NCI-H446 (cell line): Measurements from ENCODE around the gene GOLT1B.
A peak's percentile ranks its signal among the peaks of the same experiment; 100 is the strongest.

ENCODE experiments used
- DNase-seq, 2 experiments: peaks; one replicate each; lab custom pipeline; 2025; lab: John Stamatoyannopoulos, UW

Gene GOLT1B

GRCh38 chr12:21523148-21523547, 21.6 kb downstream of the GOLT1B start:
- DNase-seq: no peak

DNA sequence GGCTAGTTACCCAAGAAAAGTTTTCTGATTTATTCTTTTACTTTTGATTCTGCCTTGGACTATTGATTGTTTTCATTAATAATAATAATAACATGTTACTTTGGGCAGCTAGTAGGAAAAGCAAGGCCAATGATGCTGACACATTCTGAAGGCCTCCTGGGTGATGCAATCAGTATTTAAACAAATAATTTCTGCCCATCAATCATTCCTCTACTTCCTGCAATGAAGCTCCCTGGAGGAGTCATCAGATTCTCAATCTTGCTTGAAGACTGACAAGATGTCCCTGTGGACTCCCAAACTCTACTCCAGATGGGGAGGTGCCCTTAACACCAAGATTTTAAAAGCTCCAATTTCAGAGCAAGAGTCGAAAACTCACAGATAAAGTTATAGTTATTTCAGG, 24.5 kb downstream of the GOLT1B start, which contains the start of gene SPX:
Gene SPX (plus strand): TSS at position 244 of the 400 bp plus-strand sequence. CDS start 177 bp downstream, outside the sequence.
- no peak for DNase-seq

- no peak for DNase-seq
Measured at GRCh38 chr12:21526721-21527345, 25.2 kb downstream of the GOLT1B start.

GRCh38 chr12:21527451-21528180, 26.0 kb downstream of the GOLT1B start:
- peak in 1 of 2 experiments; percentile 35 for DNase-seq

DNA sequence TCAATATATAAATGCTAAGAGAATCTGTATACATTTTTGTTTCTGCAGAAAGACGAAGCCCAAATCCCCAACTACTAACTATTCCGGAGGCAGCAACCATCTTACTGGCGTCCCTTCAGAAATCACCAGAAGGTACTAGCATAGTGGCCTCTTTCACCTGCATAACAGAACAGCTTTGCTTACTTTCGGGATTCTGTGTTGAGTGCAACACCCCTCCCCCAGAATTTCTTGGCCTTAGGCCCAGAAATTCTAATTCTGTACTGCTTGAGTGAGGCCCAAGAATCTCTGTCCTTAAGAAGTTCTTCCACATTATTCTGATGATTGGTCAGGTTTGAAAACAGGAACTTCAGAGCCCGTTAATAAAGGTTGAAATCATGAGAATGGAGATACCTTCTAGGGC, 27.4 kb downstream of the GOLT1B start:
- no peak for DNase-seq

DNA sequence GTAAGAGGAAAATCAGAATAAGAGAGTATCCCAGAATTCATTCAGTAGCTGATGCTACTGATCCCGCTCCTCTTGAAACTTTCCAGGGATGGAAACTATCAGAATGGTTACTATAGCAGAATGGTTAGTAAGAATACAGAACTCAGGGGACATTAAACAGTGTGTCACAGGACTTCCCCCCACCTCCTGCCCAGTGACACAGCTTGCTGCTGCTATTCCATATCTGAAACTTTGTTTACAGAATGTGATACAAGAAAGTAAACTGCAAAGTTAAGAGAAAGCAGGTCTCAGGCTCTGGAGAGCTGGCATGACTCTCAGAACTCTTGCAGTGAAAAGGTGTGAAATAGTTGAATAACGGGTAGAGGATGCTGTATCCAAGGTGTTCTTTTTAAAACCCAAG, 27.9 kb downstream of the GOLT1B start:
- no peak for DNase-seq

- DNase-seq: no peak
Measured at GRCh38 chr12:21538061-21538653, 36.6 kb downstream of the GOLT1B start.

DNA sequence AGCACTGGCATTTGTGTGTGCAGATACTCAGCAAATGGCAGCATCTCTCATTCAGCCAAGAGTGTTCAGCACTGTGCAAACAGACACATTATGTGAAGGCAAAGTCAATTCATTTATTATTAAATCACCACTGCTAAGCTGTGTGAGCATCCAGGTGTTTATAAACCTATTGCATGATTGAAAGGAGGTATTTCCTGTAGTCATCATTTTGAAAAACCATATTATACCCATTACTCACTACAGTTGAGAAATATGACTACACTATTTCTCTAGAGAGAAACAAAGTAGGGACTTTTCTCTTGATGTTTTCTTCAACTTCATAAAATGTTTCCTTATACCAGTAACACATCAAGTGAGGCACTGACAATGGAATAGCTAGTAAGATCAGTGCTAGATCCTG, 38.2 kb downstream of the GOLT1B start:
- no peak for DNase-seq

- DNase-seq: no peak
Measured at GRCh38 chr12:21541773-21542172, 40.2 kb downstream of the GOLT1B start.

DNA sequence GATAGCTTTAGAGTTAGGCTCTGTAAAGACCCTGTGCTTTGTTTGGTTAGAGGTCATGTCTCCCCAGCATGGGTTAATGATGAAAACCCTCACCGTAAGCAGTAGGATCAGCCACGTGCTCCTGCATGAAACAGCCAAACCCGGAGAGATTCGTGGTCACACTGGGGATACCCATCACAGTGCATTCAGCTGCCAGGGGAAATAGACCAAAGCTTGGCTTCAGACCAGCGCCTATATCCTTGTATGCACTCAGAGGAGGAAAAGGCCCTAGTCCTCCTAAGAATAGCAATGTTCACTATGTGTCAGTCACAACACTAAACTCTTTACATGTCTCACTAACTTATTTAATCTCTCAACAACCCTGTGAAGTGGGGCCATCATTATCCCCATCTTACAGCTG, 40.8 kb downstream of the GOLT1B start:
- DNase-seq: no peak

DNA sequence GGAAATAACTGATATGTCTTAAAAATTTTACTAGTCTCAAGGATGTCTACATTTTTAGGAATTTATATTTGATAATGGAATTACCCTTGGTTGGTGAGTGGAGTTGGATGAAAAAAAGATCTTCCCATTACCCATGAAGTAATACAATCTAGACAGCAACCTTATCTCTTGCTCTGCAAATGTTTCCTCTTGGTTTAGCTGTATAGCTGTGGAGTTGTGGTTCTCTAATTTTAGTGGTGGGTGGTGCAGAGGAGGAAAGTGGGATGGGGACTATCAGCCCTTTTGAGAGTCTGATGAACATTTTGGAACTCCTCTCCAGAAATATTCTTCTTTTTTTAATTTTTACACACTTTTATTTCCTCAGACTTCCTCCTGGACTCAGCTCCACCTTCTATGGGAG, 41.6 kb downstream of the GOLT1B start:
- DNase-seq: no peak

DNA sequence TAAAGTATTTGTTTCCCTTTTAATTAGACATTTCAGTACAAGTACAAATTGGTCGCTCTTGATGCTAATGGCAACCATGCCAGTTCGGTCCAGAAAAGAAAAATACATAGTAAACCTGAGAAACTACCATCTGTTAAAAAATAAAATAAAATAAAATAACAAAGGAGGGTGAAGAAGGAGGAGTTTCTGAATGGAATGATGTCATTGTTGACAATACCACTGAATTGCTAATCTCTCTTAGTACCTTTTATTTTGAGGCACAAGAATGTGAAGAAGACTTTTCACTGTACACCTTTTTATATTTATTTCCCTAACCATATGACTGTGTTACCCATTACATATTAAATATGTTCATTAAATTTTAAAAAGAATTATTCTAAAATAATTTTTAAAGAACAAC, 44.0 kb downstream of the GOLT1B start:
- no peak for DNase-seq

- DNase-seq: no peak
Measured at GRCh38 chr12:21546716-21547115, 45.1 kb downstream of the GOLT1B start.

- DNase-seq: no peak
Measured at GRCh38 chr12:21547437-21547836, 45.8 kb downstream of the GOLT1B start.

DNA sequence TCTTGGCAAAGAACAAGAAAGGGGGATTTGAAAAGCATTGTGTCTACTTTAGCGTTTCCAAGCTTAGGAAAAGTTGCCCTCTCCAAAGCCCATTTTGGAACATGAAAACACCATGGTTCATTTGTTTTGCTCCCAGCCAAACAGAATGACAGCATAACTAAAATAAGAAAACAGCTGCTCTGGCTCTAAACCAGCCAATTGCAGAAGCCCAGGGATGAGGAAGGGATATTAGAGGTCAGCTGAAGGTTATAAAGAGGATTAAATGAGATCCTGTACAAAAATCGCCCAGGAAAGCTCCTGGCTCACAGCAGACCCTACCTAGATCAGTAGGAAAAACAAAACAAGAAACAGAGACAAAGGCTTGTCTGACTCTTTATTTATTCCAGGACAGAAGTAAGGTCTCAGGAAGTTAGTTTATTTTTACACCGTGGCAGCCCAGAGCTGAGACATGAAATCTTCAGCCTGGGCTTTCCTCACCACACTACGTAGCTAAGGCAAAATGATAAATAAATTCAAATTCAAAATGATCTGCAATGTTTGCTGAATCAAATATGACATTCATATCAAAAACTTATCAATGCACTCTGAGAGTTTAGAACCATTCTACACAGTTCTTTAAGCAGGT, 50.4 kb downstream of the GOLT1B start:
- DNase-seq: peak; percentile 5 to 69

- no peak for DNase-seq
Measured at GRCh38 chr12:21552635-21553328, 51.2 kb downstream of the GOLT1B start.

DNA sequence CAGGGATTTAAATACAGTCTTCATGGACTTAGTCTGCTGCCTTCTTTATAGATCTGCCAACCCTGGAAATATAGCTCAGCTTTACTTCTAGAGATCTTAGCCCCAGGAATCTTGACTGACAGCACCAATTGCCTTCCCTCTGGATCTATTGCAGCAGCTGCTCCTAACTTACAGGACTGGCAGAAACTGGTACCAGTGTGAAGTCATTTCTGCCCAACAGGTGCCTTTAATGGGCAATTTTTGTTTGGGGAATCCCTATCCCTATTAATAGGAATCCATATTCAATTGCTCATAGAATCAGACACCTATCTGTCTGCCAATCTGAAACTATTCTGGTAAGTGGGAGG, 51.7 kb downstream of the GOLT1B start:
- DNase-seq: no peak

DNA sequence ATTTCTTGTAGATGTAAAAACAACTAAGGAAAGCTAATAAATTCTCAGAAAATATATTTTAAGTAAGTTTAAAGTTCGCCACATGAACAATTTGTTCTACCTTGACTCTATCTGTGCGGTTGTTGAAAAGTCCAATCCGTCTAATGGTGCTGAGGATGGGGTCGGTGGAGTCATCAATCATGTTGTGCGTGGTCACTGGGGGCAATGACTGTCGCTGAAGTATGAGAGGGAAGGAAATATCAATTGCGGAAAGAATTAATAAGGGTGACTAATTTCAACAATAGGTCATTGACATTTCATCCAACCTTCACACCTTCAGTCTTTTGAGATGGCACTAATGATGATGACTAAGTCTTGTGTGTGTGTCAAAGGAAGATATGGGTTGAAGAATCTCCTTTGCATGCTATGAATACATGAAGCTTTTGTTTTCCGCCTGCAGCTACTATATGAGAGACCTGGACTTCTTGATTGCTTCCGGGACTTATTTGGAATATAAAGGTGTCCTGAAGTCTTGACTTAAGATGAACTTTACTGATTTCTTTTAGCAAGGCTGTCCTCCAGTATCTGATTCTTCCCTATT, 56.6 kb downstream of the GOLT1B start:
- no peak for DNase-seq

DNA sequence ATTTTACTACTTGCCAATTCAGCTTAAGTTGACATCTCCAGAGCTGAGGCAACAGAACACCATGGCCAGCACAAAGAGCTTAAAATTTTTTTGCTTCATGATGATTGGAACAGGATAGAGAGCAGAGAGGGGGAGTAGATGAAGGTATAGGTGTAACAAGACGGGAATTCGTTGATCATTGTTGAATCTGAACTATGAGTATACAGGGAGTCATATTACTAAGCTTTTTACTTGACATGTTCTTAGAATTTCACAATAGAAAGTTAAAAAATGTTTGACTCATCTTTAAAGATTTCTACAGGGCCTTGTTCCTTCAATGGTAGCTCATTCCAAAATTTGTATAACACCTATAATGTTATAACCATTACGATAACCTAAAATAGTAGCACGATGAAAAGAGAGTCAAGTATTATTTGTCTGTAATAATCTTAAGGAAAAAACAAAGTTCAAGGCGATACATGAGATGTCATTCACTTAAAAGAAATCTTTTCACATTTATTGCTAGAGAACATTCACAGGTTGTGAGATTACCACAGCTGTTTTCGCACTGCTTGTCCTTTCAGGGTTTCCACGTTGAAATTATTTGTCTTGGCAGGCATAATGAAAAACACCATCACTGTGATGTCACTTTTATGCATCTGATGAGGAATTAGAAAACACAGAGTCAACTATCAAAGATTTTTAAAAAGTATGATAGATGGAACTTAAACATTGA, 58.4 kb downstream of the GOLT1B start:
- DNase-seq: no peak

DNA sequence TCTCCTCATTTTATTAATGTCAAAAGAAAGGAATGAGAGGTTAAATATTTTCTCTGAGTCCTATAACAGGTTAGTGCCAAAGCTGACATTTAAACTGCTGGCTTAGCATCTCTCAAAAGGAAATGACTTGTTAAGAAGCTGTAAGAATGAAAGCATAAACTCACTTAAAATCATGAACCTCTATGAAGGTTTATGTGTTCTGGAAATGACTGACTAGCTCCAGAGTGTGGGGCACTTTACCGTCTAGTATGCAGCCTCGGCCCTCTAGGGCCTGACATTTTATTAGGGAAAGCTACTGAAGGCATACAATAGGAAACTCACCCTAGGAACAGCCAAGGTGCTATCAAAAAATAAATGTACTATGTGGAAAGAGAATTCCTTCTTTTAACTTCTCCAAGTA, 59.6 kb downstream of the GOLT1B start:
- no peak for DNase-seq

DNA sequence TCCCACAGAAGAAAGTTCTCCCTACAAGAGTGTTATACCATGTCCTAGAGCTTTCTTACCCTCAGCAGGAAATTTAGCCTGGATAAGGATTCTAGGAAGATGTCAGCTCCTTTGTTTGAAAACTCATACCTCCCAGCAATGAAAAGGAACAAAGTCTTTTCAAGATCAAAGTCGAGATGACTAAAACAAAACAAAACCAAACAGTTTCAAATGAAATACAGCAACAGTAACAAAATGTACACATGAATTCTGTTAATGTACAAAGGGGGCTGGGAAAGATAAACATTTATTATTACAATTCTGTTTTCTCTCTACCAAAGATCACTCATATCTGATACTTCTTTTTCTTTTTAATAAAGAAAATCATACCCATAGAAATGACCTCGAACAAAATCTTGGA, 61.3 kb downstream of the GOLT1B start:
- no peak for DNase-seq
